A549 (cell line): Measurements from ENCODE around the gene NUCB1. TPM values are rescaled to one million over a fixed set of nuclear protein-coding genes. Genes with fewer than 3 reads are reported as not detected.

Source experiments
- ATAC-seq, 2 experiments: fragments of 200-7000 bp in 1 of 2; fragments of >200 bp in 1 of 2; cut with Nextera tagmentation in 1 of 2; cut with Tn5 transposase in 1 of 2; 3 replicates each; pipeline versions ENCODE4 v1.8.0 to v1.9.1; 2018 to 2020; ENCODE audit warnings: mild to moderate bottlenecking in 1 of 2, moderate library complexity in 1 of 2
- CTCF ChIA-PET: fragments of 300-600 bp; sonication (Branson Sonifier 250); formaldehyde crosslinking; extraction: SDS; loops from one replicate; lab custom pipeline; 2021; ENCODE audit warnings: antibody characterized with exemption, inconsistent platforms; lab: Yijun Ruan, JAX
- POLR2A ChIA-PET: fragments of 350-600 bp; formaldehyde crosslinking; extraction: SDS; loops from one replicate; lab custom pipeline; 2021; ENCODE audit warnings: antibody characterized with exemption, inconsistent platforms; lab: Yijun Ruan, JAX
- DNase-seq, 2 experiments: peaks; one replicate each; pipeline versions ENCODE4 v3.0.0 to v3.0.0-alpha.2; 2011 to 2016; ENCODE audit warnings: low read depth in 1 of 2, low spot score in 1 of 2
- FAIRE-seq: peaks from 2 replicates; lab custom pipeline; 2011; peaks lifted over from hg19 to GRCh38; lab: Jason Lieb, UNC
- H3K27ac ChIP-seq, 2 experiments: fragments of >200 bp; sonication (Bioruptor Twin); formaldehyde crosslinking; 3 replicates each; pipeline ENCODE4 v1.5.1; 2016 to 2017
- H3K4me1 ChIP-seq: fragments of >200 bp; sonication (Bioruptor Twin); formaldehyde crosslinking; 3 replicates; pipeline ENCODE4 v1.6.1; 2016
- H3K4me2 ChIP-seq: fragments of >200 bp; sonication (Bioruptor Twin); formaldehyde crosslinking; 3 replicates; pipeline ENCODE4 v1.6.1; 2016
- H3K4me3 ChIP-seq: fragments of >200 bp; sonication (Bioruptor Twin); formaldehyde crosslinking; 3 replicates; pipeline ENCODE4 v1.5.1; 2016
- H3K9me3 ChIP-seq: fragments of >200 bp; sonication (Bioruptor Twin); formaldehyde crosslinking; 3 replicates; pipeline ENCODE4 v1.6.1; 2016
- EHF ChIP-seq: fragments of 250-450 bp; sonication (Bioruptor Pico); IDR thresholded peaks from 2 replicates; pipeline ENCODE4 v1.5.0; 2020; ENCODE audit warnings: mild to moderate bottlenecking
- EHMT2 ChIP-seq: fragments of 200-600 bp; sonication (generic); IDR thresholded peaks from 2 replicates; pipeline ENCODE4 v1.6.1; 2016; ENCODE audit warnings: antibody characterized with exemption, low read depth, mild to moderate bottlenecking, moderate library complexity
- EP300 ChIP-seq, 2 experiments: fragments of >200 bp; sonication (Bioruptor Twin); formaldehyde crosslinking; IDR thresholded peaks; 2 replicates in 1 of 2; 3 replicates in 1 of 2; pipeline ENCODE4 v1.6.1; 2016 to 2017
- FOXS1 ChIP-seq: fragments of 250-450 bp; sonication (Bioruptor Pico); IDR thresholded peaks from 2 replicates; pipeline ENCODE4 v1.5.0; 2020; ENCODE audit warnings: mild to moderate bottlenecking, moderate library complexity
- HDAC2 ChIP-seq: fragments of 200-600 bp; sonication (generic); IDR thresholded peaks from 2 replicates; pipeline ENCODE4 v1.6.1; 2016
- HEYL ChIP-seq: fragments of 250-450 bp; sonication (Bioruptor Pico); IDR thresholded peaks from 2 replicates; pipeline ENCODE4 v1.8.0; 2021; ENCODE audit warnings: mild to moderate bottlenecking, moderate library complexity
- JUN ChIP-seq, 2 experiments: fragments of >200 bp; sonication (Bioruptor Twin); formaldehyde crosslinking; IDR thresholded peaks; 2 replicates in 1 of 2; 3 replicates in 1 of 2; pipeline ENCODE4 v1.6.1; 2016 to 2017
- KDM1A ChIP-seq: fragments of 200-600 bp; sonication (generic); IDR thresholded peaks from 2 replicates; pipeline ENCODE4 v1.6.1; 2016; ENCODE audit warnings: low read depth, mild to moderate bottlenecking
- MAZ ChIP-seq: fragments of 150-350 bp; IDR thresholded peaks from 2 replicates; pipeline ENCODE4 v1.6.1; 2014; ENCODE audit warnings: antibody characterized with exemption, low read depth, low read length, borderline replicate concordance
- PBX3 ChIP-seq: IDR thresholded peaks from 2 replicates; pipeline ENCODE4 v1.6.1; 2012
- PHF8 ChIP-seq: fragments of 200-600 bp; sonication (generic); IDR thresholded peaks from 2 replicates; pipeline ENCODE4 v1.6.1; 2016; ENCODE audit warnings: low read depth, mild to moderate bottlenecking, antibody characterized with exemption, moderate library complexity, borderline replicate concordance
- RARB ChIP-seq: fragments of 250-450 bp; sonication (Bioruptor Pico); IDR thresholded peaks from 2 replicates; pipeline ENCODE4 v1.8.0; 2021; ENCODE audit warnings: mild to moderate bottlenecking, moderate library complexity
- RNF2 ChIP-seq: fragments of 200-600 bp; sonication (generic); IDR thresholded peaks from 2 replicates; pipeline ENCODE4 v1.6.1; 2016; ENCODE audit warnings: low read depth, mild to moderate bottlenecking, antibody characterized with exemption, moderate library complexity, borderline replicate concordance
- TFCP2L1 ChIP-seq: fragments of 250-450 bp; sonication (Bioruptor Pico); IDR thresholded peaks from 2 replicates; pipeline ENCODE4 v1.5.0; 2021; ENCODE audit warnings: mild to moderate bottlenecking
- ZFP36 ChIP-seq: fragments of 450-650 bp; IDR thresholded peaks from 2 replicates; pipeline ENCODE4 v1.6.1; 2014; ENCODE audit warnings: borderline replicate concordance; ENCODE audit not compliant: partially characterized antibody
- WGBS: methylation state at CpG from one replicate; pipeline ENCODE4 v1.1.6; 2017; ENCODE audit errors: missing lambda C conversion rate; 5-methylcytosine and 5-hydroxymethylcytosine counted together
- polyA plus RNA-seq, 4 experiments: library from polyadenylated mRNA; depleted of rRNA in 3 of 4; stranded (reverse); fragments of >200 nt; fragmentation: RNase III in 1 of 4; extraction: RNeasy Plus Mini Kit Qiagen cat#74134 plus additional on column Dnase treatment in 1 of 4; gene quantifications; 2 replicates in 3 of 4; 3 replicates in 1 of 4; pipeline ENCODE4 v1.2.3, GENCODE V29; 2011 to 2017
- TF ChIP-seq, protein P1 (sequence below): IDR thresholded peaks from 2 replicates; pipeline ENCODE4 v1.6.1; 2012
- TF ChIP-seq, protein P2 (sequence below): fragments of >200 bp; sonication (Bioruptor Twin); formaldehyde crosslinking; IDR thresholded peaks from 3 replicates; pipeline ENCODE4 v1.6.1; 2016
- TF ChIP-seq, protein P3 (sequence below): fragments of 250-450 bp; sonication (Bioruptor Pico); IDR thresholded peaks from 2 replicates; pipeline ENCODE4 v1.5.0; 2021; ENCODE audit warnings: mild to moderate bottlenecking, moderate library complexity, borderline replicate concordance

NUCB1 gene
- polyA plus RNA-seq, 2 of the 4 experiments (the other 2 are of a cell fraction): 79.5 to 182 TPM

DNA sequence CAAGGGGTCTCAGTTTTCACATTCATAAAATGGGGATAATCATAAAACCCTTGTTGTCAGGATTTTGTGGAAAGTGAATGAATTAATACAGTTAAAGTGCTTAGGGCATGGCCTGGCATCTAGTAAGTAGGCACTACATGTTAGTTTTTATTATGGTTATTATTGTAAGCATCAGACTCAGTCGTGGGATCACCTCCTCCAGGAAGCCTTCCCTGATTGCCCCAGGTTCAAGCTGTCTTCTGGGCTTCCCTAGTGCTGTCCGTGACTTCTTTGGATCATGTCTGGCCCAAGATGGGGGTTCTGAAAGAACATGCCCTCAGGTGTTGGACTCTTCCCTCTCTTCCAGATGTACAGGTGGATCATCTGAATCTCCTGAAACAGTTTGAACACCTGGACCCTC lies 10.7 kb downstream of the NUCB1 start:
- Histone ChIP-seq H3K4me1 (no peaks in the 10 kb centered on the region), H3K9me3 (no peaks in the 10 kb centered on the region), H3K4me3 (no peak overlapping the region), H3K27ac (no peak overlapping the region), H3K4me2 (no peak overlapping the region)
- FAIRE-seq (no peak), ATAC-seq (no peak), DNase-seq (no peak)
- CTCF ChIA-PET: interaction anchor here (0.5 to 2.8 kb wide), 5 partner anchors 10 to 83 kb away, joined by 3 to 16 read pairs (median 4); partner anchors contain the start of genes NUCB1 and RUVBL2
- WGBS: 75% methylated on average over 2 of the region's 2 CpGs
- POLR2A ChIA-PET: interaction anchor here (0.6 kb wide), 1 partner anchor 26 kb away, joined by 8 read pairs; no protein-coding TSS in a partner anchor
- TF ChIP-seq TFCP2L1 (CRISPR knock-in tag) (no peak), EHF (no peak), JUN (IDR thresholded peaks at IDR 0.05) (no peak), ZFP36 (peak; percentile 99), KDM1A (peak; percentile 54; the same call in 1 of the 2 replicates)
- TF ChIP-seq, protein P1, sequence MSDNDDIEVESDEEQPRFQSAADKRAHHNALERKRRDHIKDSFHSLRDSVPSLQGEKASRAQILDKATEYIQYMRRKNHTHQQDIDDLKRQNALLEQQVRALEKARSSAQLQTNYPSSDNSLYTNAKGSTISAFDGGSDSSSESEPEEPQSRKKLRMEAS: no peak

DNA sequence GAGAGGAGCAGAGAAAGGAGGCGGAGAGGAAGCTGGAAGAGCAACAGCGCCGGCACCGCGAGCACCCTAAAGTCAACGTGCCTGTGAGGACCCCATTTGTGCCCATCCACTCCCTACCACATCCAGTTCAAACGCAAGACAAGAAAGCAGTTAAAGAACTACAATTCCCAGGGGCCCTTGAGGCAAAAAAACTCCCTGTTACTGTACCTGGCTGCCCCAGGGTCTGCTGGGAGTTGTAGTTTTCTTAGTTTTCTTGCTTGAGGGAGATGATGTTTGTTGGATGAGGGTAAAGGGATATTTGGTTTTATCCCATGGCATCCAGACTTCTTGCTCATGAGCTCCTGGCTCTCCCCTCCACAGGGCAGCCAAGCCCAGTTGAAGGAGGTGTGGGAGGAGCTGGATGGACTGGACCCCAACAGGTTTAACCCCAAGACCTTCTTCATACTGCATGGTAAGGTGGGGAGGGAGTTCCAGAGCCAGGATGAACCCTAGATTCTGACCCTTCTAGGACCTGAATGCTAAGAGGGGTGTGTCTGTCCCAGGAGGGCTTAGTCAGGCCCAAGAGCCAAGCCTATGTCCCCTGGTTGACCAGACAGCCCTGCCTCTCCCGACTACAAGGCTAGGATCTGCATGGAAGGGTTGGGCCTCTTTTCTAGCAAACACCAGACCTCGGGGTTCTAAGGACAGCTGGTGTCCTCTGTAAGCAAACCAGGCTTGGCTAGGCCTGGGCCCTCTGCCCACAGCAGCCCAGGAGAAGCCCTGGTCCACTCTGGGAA lies 13.2 kb downstream of the NUCB1 start:
- POLR2A ChIA-PET: no interaction called here
- CTCF ChIA-PET: interaction anchor here (1.0 to 8.3 kb wide), 6 partner anchors 8 to 233 kb away, joined by 3 to 48 read pairs (median 3); partner anchors contain the start of gene NUCB1
- no peak overlapping the region for H3K4me2 ChIP-seq
- H3K9me3 ChIP-seq: no peaks in the 10 kb centered on the region
- TF ChIP-seq HDAC2 (no peak), EP300 (IDR thresholded peaks at IDR 0.05) (no peak), EHMT2 (no peak)
- TF ChIP-seq, protein P2, sequence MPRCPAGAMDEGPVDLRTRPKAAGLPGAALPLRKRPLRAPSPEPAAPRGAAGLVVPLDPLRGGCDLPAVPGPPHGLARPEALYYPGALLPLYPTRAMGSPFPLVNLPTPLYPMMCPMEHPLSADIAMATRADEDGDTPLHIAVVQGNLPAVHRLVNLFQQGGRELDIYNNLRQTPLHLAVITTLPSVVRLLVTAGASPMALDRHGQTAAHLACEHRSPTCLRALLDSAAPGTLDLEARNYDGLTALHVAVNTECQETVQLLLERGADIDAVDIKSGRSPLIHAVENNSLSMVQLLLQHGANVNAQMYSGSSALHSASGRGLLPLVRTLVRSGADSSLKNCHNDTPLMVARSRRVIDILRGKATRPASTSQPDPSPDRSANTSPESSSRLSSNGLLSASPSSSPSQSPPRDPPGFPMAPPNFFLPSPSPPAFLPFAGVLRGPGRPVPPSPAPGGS: no peak
- TF ChIP-seq, protein P1: no peak
- H3K27ac ChIP-seq: no peak overlapping the region
- ATAC-seq: peak; percentile 77 to 82
- WGBS: 85% methylated on average over 9 of the region's 9 CpGs
- no peaks in the 10 kb centered on the region for H3K4me1 ChIP-seq
- no peak for DNase-seq
- no peak for FAIRE-seq
- no peak overlapping the region for H3K4me3 ChIP-seq

DNA sequence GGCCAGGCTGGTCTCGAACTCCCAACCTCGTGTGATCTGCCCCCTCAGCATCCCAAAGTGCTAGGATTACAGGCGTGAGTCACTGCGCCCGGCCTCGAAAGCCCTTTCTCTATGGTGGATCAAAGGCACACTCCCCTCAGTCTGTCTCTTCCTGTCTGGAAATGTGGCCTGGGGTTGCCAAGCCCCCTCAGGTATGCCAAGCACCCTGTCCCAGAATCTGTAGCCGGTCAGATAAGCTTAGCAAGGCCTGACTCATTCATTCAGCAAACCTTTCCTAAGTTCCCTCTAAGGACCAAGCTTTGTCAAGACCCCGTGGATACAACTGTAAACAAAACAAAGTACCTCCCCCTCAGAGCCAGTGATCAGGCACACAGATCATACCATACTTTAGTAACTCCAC lies 14.1 kb downstream of the NUCB1 start:
- WGBS: 83% methylated on average over 8 of the region's 8 CpGs
- TF ChIP-seq PHF8 (no peak), RNF2 (no peak), RARB (CRISPR knock-in tag) (no peak), FOXS1 (CRISPR knock-in tag) (no peak)
- Histone ChIP-seq H3K27ac (no peak overlapping the region), H3K4me3 (no peak overlapping the region), H3K9me3 (no peaks in the 10 kb centered on the region), H3K4me2 (no peak overlapping the region), H3K4me1 (no peaks in the 10 kb centered on the region)
- no peak for FAIRE-seq
- CTCF ChIA-PET: interaction anchor here (1.0 to 8.3 kb wide), 4 partner anchors 12 to 232 kb away, joined by 3 to 48 read pairs (median 6); partner anchors contain the start of gene NUCB1
- DNase-seq: no peak
- ATAC-seq: no peak
- POLR2A ChIA-PET: no interaction called here

- DNase-seq: no peak
- ChIA-PET POLR2A (interaction anchor here (0.6 kb wide), 1 partner anchor 10 kb away, joined by 3 read pairs; no protein-coding TSS in a partner anchor), CTCF (interaction anchor here (0.7 to 8.3 kb wide), 10 partner anchors 10 to 120 kb away, joined by 3 to 48 read pairs (median 6); partner anchors contain the start of genes NUCB1 and RUVBL2)
- TF ChIP-seq MAZ (no peak), PBX3 (no peak), HEYL (CRISPR knock-in tag) (no peak), ZFP36 (no peak)
- TF ChIP-seq, protein P3, sequence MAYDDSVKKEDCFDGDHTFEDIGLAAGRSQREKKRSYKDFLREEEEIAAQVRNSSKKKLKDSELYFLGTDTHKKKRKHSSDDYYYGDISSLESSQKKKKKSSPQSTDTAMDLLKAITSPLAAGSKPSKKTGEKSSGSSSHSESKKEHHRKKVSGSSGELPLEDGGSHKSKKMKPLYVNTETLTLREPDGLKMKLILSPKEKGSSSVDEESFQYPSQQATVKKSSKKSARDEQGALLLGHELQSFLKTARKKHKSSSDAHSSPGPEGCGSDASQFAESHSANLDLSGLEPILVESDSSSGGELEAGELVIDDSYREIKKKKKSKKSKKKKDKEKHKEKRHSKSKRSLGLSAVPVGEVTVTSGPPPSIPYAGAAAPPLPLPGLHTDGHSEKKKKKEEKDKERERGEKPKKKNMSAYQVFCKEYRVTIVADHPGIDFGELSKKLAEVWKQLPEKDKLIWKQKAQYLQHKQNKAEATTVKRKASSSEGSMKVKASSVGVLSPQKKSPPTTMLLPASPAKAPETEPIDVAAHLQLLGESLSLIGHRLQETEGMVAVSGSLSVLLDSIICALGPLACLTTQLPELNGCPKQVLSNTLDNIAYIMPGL: no peak
- WGBS: 76% methylated on average over 8 of the region's 8 CpGs
- Histone ChIP-seq H3K4me2 (no peak overlapping the region), H3K4me3 (no peak overlapping the region), H3K27ac (no peak overlapping the region), H3K4me1 (no peaks in the 10 kb centered on the region), H3K9me3 (no peaks in the 10 kb centered on the region)
- no peak for ATAC-seq
- FAIRE-seq: no peak
Measured at GRCh38 chr19:48915757-48916156, 15.6 kb downstream of the NUCB1 start.
